C4-2B (cell line): Measurements from ENCODE around the gene MPDZ.

Experiments
- ZFX ChIP-seq: fragments of 450-650 bp; IDR thresholded peaks from 2 replicates; pipeline ENCODE4 v1.6.1; 2017
- TF ChIP-seq, protein P1 (sequence below): fragments of 450-650 bp; conservative IDR thresholded peaks from 2 replicates; pipeline ENCODE4 v1.5.1; 2017; ENCODE audit warnings: mild to moderate bottlenecking

DNA sequence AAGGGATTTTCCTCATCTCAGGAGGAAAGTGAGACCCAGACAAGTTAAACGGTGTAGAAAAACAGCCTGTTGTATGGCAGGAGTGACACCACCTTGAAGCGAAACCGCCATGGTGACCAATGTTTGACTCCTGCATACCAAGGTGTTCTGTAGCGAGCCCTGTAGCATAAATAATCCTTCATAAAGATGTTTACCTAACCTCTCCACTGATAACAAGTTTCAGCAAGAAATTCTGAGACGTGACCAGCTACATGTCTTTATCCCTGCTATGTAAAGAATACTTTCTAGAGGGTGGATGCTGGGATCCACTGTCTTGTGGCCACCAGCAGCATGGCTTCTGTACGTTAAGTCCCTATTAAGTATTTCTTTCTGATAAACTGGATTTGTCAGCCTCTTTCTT is 148.1 kb downstream of the MPDZ start:
- TF ChIP-seq, protein P1, sequence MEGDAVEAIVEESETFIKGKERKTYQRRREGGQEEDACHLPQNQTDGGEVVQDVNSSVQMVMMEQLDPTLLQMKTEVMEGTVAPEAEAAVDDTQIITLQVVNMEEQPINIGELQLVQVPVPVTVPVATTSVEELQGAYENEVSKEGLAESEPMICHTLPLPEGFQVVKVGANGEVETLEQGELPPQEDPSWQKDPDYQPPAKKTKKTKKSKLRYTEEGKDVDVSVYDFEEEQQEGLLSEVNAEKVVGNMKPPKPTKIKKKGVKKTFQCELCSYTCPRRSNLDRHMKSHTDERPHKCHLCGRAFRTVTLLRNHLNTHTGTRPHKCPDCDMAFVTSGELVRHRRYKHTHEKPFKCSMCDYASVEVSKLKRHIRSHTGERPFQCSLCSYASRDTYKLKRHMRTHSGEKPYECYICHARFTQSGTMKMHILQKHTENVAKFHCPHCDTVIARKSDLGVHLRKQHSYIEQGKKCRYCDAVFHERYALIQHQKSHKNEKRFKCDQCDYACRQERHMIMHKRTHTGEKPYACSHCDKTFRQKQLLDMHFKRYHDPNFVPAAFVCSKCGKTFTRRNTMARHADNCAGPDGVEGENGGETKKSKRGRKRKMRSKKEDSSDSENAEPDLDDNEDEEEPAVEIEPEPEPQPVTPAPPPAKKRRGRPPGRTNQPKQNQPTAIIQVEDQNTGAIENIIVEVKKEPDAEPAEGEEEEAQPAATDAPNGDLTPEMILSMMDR: no peak
- no peak for TF ChIP-seq ZFX
